Measurements from ENCODE around the gene TPM1.

TPM1 gene

DNA sequence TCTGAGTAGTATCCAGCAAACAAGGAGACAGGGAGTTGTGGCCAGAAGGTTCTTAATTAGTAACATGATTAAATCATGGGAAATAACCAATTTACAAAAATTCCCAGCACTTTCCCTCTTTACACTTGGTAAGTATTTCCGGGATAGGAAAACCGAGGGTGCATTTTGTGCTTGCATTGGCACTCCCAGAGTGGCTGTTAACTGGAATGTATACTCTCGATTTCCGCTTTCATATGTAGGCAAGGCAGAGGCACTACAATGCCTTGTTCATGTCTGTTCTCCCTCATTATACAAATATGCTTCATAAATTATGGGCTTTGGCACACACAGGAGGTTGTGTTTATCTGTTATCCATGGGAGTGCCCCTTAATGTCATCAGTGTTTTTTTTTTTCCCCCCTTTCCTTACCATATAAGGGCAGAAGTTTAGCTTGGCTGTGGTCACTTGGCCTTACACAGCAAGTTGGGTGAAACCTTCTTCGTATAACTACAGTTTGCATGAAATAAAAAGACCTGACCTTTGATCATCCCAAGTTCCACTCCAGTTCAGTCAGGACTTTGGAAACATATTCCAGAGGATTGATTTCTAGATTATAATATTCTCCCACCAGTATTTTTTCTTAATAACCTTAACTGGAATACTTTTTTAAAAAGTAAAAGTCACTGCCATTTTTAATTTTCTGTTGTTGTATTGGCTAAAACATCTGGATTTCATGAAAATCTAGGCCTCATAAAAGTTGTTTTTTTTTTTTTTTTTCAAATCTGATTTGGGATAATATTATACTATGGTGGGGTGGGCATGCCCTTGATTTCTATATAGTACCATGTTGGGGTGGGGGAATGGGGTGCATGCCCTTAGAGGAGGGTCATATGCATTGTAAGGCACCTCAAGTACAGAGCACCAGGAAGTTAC lies 8.9 kb downstream of the TPM1 start:
- no peaks in the 10 kb centered on the region for H3K27me3 ChIP-seq (ENCODE audit: insufficient read depth, low read length, poor library complexity)
- H4K8ac ChIP-seq (ENCODE audit: low read depth, low read length) = no peak overlapping the region
- H3K36me3 ChIP-seq (ENCODE audit: control insufficient read depth, insufficient read depth, low read length) = no peaks in the 10 kb centered on the region
- H2BK15ac ChIP-seq (replicated peaks; ENCODE audit: low read depth) = no peak overlapping the region
- H4K5ac ChIP-seq (ENCODE audit: low read length) = no peak overlapping the region
- H3K23ac ChIP-seq (ENCODE audit: low read length) = no peak overlapping the region
- peak overlapping the region; percentile 1 for H3K27ac ChIP-seq (ENCODE audit: low read depth, low read length)
- peaks cover 29% of the 10 kb centered on the region for H3K4me1 ChIP-seq (ENCODE audit: control insufficient read depth, low read depth, low read length)
- H3K4me2 ChIP-seq (ENCODE audit: low read length) = no peak overlapping the region
- WGBS (ENCODE audit: extremely low coverage, insufficient coverage, low lambda C conversion rate) = no CpG with 5 or more reads among the region's 5 CpGs
- no peak overlapping the region for H3K9ac ChIP-seq (ENCODE audit: low read length)
- H3K56ac ChIP-seq (ENCODE audit: low read length) = peak overlapping the region; percentile 2
- no peak overlapping the region for H2AK5ac ChIP-seq (ENCODE audit: low read length)
- peaks cover 31% of the 10 kb centered on the region for H3K79me2 ChIP-seq (ENCODE audit: control insufficient read depth, insufficient read depth, low read length)
- no peak overlapping the region for H2BK5ac ChIP-seq (ENCODE audit: low read length)
- H3K79me1 ChIP-seq (ENCODE audit: low read length) = peaks cover 15% of the 10 kb centered on the region
- no peak overlapping the region for H2BK120ac ChIP-seq (ENCODE audit: low read depth, low read length)
- DNase-seq = peak; percentile 32
- H3K4ac ChIP-seq (ENCODE audit: low read depth, low read length) = no peak overlapping the region
- H3K4me3 ChIP-seq (ENCODE audit: low read length) = no peak overlapping the region
- H3K18ac ChIP-seq (ENCODE audit: low read length) = no peak overlapping the region

- H3K9ac ChIP-seq (ENCODE audit: low read length) = no peak overlapping the region
- peaks cover 2% of the 10 kb centered on the region for H3K36me3 ChIP-seq (ENCODE audit: control insufficient read depth, insufficient read depth, low read length)
- no peak overlapping the region for H4K8ac ChIP-seq (ENCODE audit: low read depth, low read length)
- no peak overlapping the region for H3K18ac ChIP-seq (ENCODE audit: low read length)
- no peak overlapping the region for H2BK15ac ChIP-seq (replicated peaks; ENCODE audit: low read depth)
- H3K79me1 ChIP-seq (ENCODE audit: low read length) = peaks cover 19% of the 10 kb centered on the region
- H2BK120ac ChIP-seq (ENCODE audit: low read depth, low read length) = no peak overlapping the region
- DNase-seq = peak; percentile 36
- H3K23ac ChIP-seq (ENCODE audit: low read length) = no peak overlapping the region
- H2AK5ac ChIP-seq (ENCODE audit: low read length) = no peak overlapping the region
- peaks cover 33% of the 10 kb centered on the region for H3K79me2 ChIP-seq (ENCODE audit: control insufficient read depth, insufficient read depth, low read length)
- H4K5ac ChIP-seq (ENCODE audit: low read length) = no peak overlapping the region
- no peak overlapping the region for H3K56ac ChIP-seq (ENCODE audit: low read length)
- no CpG with 5 or more reads among the region's 10 CpGs for WGBS (ENCODE audit: extremely low coverage, insufficient coverage, low lambda C conversion rate)
- no peaks in the 10 kb centered on the region for H3K27me3 ChIP-seq (ENCODE audit: insufficient read depth, low read length, poor library complexity)
- H3K4me2 ChIP-seq (ENCODE audit: low read length) = no peak overlapping the region
- H3K4me3 ChIP-seq (ENCODE audit: low read length) = no peak overlapping the region
- H3K4ac ChIP-seq (ENCODE audit: low read depth, low read length) = no peak overlapping the region
- peak overlapping the region; percentile 21 for H3K27ac ChIP-seq (ENCODE audit: low read depth, low read length)
- H2BK5ac ChIP-seq (ENCODE audit: low read length) = no peak overlapping the region
- H3K4me1 ChIP-seq (ENCODE audit: control insufficient read depth, low read depth, low read length) = peaks cover 25% of the 10 kb centered on the region
Measured at GRCh38 chr15:63052077-63052841, 9.7 kb downstream of the TPM1 start.

GRCh38 chr15:63052961-63053698 lies 10.6 kb downstream of the TPM1 start:
- Histone ChIP-seq H3K4ac (ENCODE audit: low read depth, low read length) (no peak overlapping the region), H3K79me1 (ENCODE audit: low read length) (peaks cover 23% of the 10 kb centered on the region), H3K9ac (ENCODE audit: low read length) (peak overlapping the region; percentile 18), H3K36me3 (ENCODE audit: control insufficient read depth, insufficient read depth, low read length) (peaks cover 7% of the 10 kb centered on the region), H2AK5ac (ENCODE audit: low read length) (no peak overlapping the region), H3K27ac (ENCODE audit: low read depth, low read length) (peak overlapping the region; percentile 74), H3K27me3 (ENCODE audit: insufficient read depth, low read length, poor library complexity) (no peaks in the 10 kb centered on the region), H3K56ac (ENCODE audit: low read length) (peak overlapping the region; percentile 45), H3K4me2 (ENCODE audit: low read length) (no peak overlapping the region), H2BK120ac (ENCODE audit: low read depth, low read length) (no peak overlapping the region), H3K4me3 (ENCODE audit: low read length) (no peak overlapping the region), H3K18ac (ENCODE audit: low read length) (no peak overlapping the region), H3K23ac (ENCODE audit: low read length) (no peak overlapping the region), H4K8ac (ENCODE audit: low read depth, low read length) (no peak overlapping the region), H3K4me1 (ENCODE audit: control insufficient read depth, low read depth, low read length) (peaks cover 24% of the 10 kb centered on the region), H2BK5ac (ENCODE audit: low read length) (no peak overlapping the region), H3K79me2 (ENCODE audit: control insufficient read depth, insufficient read depth, low read length) (peaks cover 33% of the 10 kb centered on the region), H4K5ac (ENCODE audit: low read length) (no peak overlapping the region), H2BK15ac (replicated peaks; ENCODE audit: low read depth) (no peak overlapping the region)
- DNase-seq = peak; percentile 97
- WGBS (ENCODE audit: extremely low coverage, insufficient coverage, low lambda C conversion rate) = no CpG with 5 or more reads among the region's 7 CpGs

DNA sequence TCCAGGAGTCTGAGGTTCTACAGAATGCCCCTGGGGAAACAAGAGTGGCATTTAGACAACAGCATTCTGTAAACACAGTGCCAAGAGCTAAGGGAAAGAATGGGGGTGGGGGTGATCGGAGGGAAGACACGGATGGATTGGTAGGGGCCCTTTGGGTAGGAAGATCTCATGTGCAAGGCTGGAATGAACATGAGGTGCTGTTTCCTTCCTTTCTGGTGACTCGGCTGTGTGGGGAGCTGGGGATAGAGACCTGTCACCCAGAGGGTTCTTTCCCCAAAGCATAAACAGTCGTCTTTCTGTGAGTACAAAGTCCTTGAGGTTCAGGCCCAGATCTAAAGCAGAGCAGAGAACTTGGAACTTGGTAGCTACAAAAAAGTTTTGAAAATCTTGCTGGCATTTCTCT lies 11.7 kb downstream of the TPM1 start:
- Histone ChIP-seq H3K4me1 (ENCODE audit: control insufficient read depth, low read depth, low read length) (peaks cover 23% of the 10 kb centered on the region), H2BK15ac (replicated peaks; ENCODE audit: low read depth) (no peak overlapping the region), H3K18ac (ENCODE audit: low read length) (peak overlapping the region; percentile 8), H4K8ac (ENCODE audit: low read depth, low read length) (no peak overlapping the region), H3K36me3 (ENCODE audit: control insufficient read depth, insufficient read depth, low read length) (peaks cover 9% of the 10 kb centered on the region), H2BK120ac (ENCODE audit: low read depth, low read length) (no peak overlapping the region), H3K4me2 (ENCODE audit: low read length) (no peak overlapping the region), H3K23ac (ENCODE audit: low read length) (no peak overlapping the region), H3K27me3 (ENCODE audit: insufficient read depth, low read length, poor library complexity) (no peaks in the 10 kb centered on the region), H3K79me2 (ENCODE audit: control insufficient read depth, insufficient read depth, low read length) (peaks cover 29% of the 10 kb centered on the region), H2AK5ac (ENCODE audit: low read length) (no peak overlapping the region), H3K79me1 (ENCODE audit: low read length) (peaks cover 23% of the 10 kb centered on the region), H4K5ac (ENCODE audit: low read length) (no peak overlapping the region), H3K9ac (ENCODE audit: low read length) (no peak overlapping the region), H3K4me3 (ENCODE audit: low read length) (no peak overlapping the region), H3K56ac (ENCODE audit: low read length) (peak overlapping the region; percentile 52), H3K27ac (ENCODE audit: low read depth, low read length) (no peak overlapping the region), H2BK5ac (ENCODE audit: low read length) (peak overlapping the region; percentile 1), H3K4ac (ENCODE audit: low read depth, low read length) (no peak overlapping the region)
- DNase-seq = no peak
- WGBS (ENCODE audit: extremely low coverage, insufficient coverage, low lambda C conversion rate) = no CpG with 5 or more reads among the region's 4 CpGs

DNA sequence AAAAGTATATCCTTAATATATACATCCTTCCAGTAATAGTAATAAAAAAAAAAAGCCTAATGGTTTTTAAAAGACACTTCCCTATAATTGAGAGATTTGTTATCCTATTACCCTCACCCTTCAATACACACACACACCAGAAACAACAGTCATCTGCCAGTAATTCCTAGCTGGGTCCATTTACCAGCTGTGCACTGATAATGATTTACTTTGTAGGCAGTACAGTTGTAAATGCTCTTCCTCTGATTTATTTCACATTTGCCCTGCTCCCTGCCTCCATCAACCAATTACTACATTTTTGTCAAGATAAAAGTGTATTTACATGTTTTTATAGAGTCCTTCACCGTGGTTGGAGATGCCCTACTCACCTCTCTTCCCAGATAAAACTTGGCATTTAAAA lies 12.4 kb downstream of the TPM1 start:
- peaks cover 18% of the 10 kb centered on the region for H3K79me1 ChIP-seq (ENCODE audit: low read length)
- no peak overlapping the region for H3K4ac ChIP-seq (ENCODE audit: low read depth, low read length)
- no CpG with 5 or more reads among the region's 1 CpG for WGBS (ENCODE audit: extremely low coverage, insufficient coverage, low lambda C conversion rate)
- no peak overlapping the region for H3K23ac ChIP-seq (ENCODE audit: low read length)
- no peak overlapping the region for H3K4me2 ChIP-seq (ENCODE audit: low read length)
- H3K56ac ChIP-seq (ENCODE audit: low read length) = no peak overlapping the region
- H3K36me3 ChIP-seq (ENCODE audit: control insufficient read depth, insufficient read depth, low read length) = peaks cover 11% of the 10 kb centered on the region
- peaks cover 22% of the 10 kb centered on the region for H3K79me2 ChIP-seq (ENCODE audit: control insufficient read depth, insufficient read depth, low read length)
- no peak overlapping the region for H4K8ac ChIP-seq (ENCODE audit: low read depth, low read length)
- H2BK120ac ChIP-seq (ENCODE audit: low read depth, low read length) = no peak overlapping the region
- no peak overlapping the region for H3K9ac ChIP-seq (ENCODE audit: low read length)
- peaks cover 16% of the 10 kb centered on the region for H3K4me1 ChIP-seq (ENCODE audit: control insufficient read depth, low read depth, low read length)
- no peak overlapping the region for H3K18ac ChIP-seq (ENCODE audit: low read length)
- H3K27ac ChIP-seq (ENCODE audit: low read depth, low read length) = no peak overlapping the region
- H2BK5ac ChIP-seq (ENCODE audit: low read length) = no peak overlapping the region
- H2AK5ac ChIP-seq (ENCODE audit: low read length) = no peak overlapping the region
- H4K5ac ChIP-seq (ENCODE audit: low read length) = no peak overlapping the region
- H3K27me3 ChIP-seq (ENCODE audit: insufficient read depth, low read length, poor library complexity) = no peaks in the 10 kb centered on the region
- H3K4me3 ChIP-seq (ENCODE audit: low read length) = no peak overlapping the region
- no peak for DNase-seq
- H2BK15ac ChIP-seq (replicated peaks; ENCODE audit: low read depth) = no peak overlapping the region

Data from mesendoderm (in vitro differentiated cells).